Peyer's patch (tissue), 4 donors: Measurements from ENCODE around the gene TEAD1.

Source experiments
- CTCF ChIP-seq, 6 experiments: fragments of 450-650 bp in 4 of 6; fragments of 200-600 bp in 2 of 6; sonication (generic) in 1 of 6; IDR thresholded peaks; one replicate each; pipeline ENCODE4 v1.5.1; 2017 to 2019; ENCODE audit warnings: antibody characterized with exemption in 6 of 6, mild to moderate bottlenecking in 3 of 6, moderate library complexity in 1 of 6
- POLR2A ChIP-seq, 2 donors: fragments of 450-650 bp; IDR thresholded peaks; one replicate each; pipeline ENCODE4 v1.5.1; 2017; ENCODE audit warnings: antibody characterized with exemption in 2 of 2, mild to moderate bottlenecking in 2 of 2, moderate library complexity in 2 of 2

GRCh38 chr11:12755510-12756453, 81.6 kb downstream of the TEAD1 start:
- no peak for TF ChIP-seq POLR2A (IDR thresholded peaks at IDR 0.05)
- no peak for TF ChIP-seq CTCF (IDR thresholded peaks at IDR 0.05)
